OCI-LY7 (cell line): ENCODE data around the gene SCCPDH.

Experiments used
- CTCF ChIP-seq: fragments of 200-600 bp; sonication (generic); conservative IDR thresholded peaks from 2 replicates; pipeline ENCODE4 v1.5.1; 2014; ENCODE audit warnings: mild to moderate bottlenecking, antibody characterized with exemption, low read length, moderate library complexity, mixed read lengths
- EZH2phosphoT487 ChIP-seq: fragments of 200-600 bp; sonication (generic); IDR thresholded peaks from 2 replicates; pipeline ENCODE4 v1.6.1; 2018; ENCODE audit warnings: low read depth, borderline replicate concordance, mild to moderate bottlenecking, mixed run types, antibody characterized with exemption, low read length, moderate library complexity, mixed read lengths

GRCh38 chr1:246794828-246795671, 70.8 kb downstream of the SCCPDH start:
- TF ChIP-seq CTCF = no peak
- no peak for TF ChIP-seq EZH2phosphoT487
